ENCODE results near the gene CDH10.

DNA sequence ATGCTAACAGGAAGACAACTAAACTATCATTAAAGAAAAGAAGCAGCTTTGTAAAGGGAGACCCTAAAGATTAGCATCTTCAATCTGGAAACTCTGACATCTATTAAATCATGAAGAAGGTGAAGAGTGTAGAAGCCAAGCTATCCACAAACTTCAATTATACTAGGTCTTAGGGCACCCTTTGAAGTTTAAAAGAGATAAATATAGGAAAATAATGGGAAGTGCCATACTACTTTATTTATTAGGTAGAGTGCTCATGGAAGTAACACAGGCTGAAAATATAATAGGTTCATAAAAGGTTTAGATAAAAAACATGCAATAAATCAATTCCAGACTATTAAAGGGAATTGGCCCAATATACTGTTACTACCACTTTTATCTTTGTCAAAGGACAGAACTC is 19.9 kb downstream of the CDH10 start:
- TF ChIP-seq POLR2A (IDR thresholded peaks at IDR 0.05) (no peak), EP300 (IDR thresholded peaks at IDR 0.05) (no peak), POLR2AphosphoS5 (IDR thresholded peaks at IDR 0.05) (no peak)
- TF ChIP-seq, protein P1, sequence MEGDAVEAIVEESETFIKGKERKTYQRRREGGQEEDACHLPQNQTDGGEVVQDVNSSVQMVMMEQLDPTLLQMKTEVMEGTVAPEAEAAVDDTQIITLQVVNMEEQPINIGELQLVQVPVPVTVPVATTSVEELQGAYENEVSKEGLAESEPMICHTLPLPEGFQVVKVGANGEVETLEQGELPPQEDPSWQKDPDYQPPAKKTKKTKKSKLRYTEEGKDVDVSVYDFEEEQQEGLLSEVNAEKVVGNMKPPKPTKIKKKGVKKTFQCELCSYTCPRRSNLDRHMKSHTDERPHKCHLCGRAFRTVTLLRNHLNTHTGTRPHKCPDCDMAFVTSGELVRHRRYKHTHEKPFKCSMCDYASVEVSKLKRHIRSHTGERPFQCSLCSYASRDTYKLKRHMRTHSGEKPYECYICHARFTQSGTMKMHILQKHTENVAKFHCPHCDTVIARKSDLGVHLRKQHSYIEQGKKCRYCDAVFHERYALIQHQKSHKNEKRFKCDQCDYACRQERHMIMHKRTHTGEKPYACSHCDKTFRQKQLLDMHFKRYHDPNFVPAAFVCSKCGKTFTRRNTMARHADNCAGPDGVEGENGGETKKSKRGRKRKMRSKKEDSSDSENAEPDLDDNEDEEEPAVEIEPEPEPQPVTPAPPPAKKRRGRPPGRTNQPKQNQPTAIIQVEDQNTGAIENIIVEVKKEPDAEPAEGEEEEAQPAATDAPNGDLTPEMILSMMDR (IDR thresholded peaks at IDR 0.05) = no peak
